ENCODE results near the gene ZFHX3.

The ZFHX3 gene

DNA sequence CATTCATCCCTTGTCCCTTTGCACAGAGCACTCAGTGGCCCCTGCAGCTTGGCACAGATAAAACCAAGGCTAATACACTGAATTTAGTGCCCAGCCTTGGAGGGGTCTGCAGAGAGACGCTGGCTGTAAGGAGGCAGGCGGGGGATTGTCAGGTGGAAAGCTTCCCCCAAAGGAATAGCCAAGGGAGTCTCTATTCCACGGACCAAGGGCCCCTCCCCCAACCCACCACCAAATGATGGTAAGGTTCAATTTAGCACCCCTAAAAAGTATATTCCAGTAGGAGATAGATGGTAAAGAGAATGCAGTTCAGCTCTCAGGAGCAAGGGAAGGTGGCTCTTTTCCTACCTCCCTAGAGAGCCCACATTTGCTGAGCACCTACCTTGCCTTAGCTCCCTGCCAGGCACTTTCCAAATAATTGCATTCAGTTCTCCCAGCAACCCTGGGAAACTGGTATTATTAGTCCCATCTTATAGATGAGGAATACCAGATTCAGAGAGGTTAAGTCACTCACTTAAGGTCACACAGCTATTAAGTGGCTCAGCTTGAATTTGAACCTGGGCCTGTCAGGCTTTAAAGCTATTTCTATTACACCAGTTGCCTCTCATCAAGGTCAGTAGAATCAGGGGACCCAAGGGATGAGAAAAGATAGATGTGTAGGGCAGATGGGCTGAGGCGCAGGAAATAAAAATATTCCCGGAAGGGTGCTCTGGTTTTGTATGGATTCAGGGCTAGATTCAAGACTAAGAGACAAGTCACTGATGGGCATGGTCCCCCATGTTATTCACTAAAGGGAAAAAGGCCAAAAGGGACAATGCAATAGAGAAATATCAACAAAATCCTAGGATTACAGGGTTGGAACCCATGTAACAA, 20.0 kb upstream of the ZFHX3 start:
- DNase-seq, result no peak

- DNase-seq, result no peak
These were observed 19.2 kb upstream of the ZFHX3 start for GRCh38 chr16:73066927-73067670.

DNA sequence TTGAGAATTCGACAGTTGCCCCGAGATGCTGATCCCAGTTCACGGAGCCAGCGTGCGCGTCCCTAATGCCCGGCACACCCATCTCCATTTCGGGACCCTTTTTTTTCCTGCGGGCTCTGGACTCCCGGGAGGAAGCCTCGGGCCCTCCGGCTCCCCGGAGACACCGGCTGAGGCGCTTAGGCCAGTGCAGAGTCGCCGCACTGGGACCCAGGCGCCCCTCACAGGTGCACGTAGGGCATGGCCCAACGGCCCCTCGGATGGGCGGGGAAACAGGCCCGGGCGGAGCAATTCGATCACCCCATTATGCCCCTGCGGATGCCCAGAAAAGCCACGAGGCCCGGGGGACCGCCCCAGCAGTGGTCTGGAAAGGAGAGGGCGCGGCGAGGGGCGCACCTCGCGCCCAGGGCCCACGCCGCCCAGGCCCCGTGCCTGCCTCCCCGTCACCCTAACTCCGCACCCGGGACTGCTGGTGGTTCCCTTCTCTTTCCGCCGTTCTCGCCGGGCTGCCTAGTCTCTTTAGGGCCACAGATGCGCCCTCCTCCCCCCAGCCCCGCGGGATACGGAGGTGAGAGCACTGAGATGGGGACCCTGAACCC, 18.5 kb upstream of the ZFHX3 start:
- DNase-seq, result no peak

GRCh38 chr16:73065632-73066330, 17.9 kb upstream of the ZFHX3 start:
- no peak for DNase-seq

DNA sequence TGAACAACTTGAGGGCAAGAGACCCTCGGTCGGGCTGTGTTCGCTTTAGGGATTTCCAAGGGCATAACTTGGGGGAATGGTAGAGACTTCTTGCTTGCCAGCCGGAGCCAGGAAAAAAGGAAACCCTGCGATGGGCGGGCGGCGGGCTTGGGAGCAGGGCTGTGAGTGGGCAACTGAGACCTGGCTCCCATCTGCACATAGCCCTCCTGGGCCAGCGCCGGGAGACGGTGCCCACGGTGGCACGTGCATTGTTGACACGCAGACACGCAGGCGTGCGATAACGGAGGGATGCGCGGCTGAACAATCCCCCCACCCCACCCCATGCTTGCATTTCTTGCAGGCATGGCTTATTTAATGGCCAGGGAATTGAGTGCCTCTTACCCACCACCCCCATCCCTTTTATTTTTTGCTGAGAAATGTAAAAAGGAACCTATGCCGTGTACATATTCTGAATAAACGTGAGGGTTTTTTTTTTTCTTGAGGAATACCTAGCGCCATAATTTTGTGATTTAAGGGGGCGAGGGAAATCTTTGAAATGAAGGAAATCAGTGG, 17.1 kb upstream of the ZFHX3 start:
- DNase-seq, result no peak

GRCh38 chr16:73064212-73064993, 16.5 kb upstream of the ZFHX3 start:
- no peak for DNase-seq

GRCh38 chr16:73063854-73064211, 15.9 kb upstream of the ZFHX3 start:
- DNase-seq, result no peak

- no peak for DNase-seq
These were observed 15.1 kb upstream of the ZFHX3 start for GRCh38 chr16:73062743-73063733.

- no peak for DNase-seq
These were observed 14.2 kb upstream of the ZFHX3 start for GRCh38 chr16:73062001-73062616.

- no peak for DNase-seq
These were observed 13.1 kb upstream of the ZFHX3 start for GRCh38 chr16:73060892-73061490.

GRCh38 chr16:73059779-73060615, 12.1 kb upstream of the ZFHX3 start:
- no peak for DNase-seq

- no peak for DNase-seq
These were observed 10.9 kb upstream of the ZFHX3 start for GRCh38 chr16:73058616-73059409.

GRCh38 chr16:73058221-73058615, 10.3 kb upstream of the ZFHX3 start:
- DNase-seq, result no peak

GRCh38 chr16:73057291-73058210, 9.6 kb upstream of the ZFHX3 start:
- no peak for DNase-seq

DNA sequence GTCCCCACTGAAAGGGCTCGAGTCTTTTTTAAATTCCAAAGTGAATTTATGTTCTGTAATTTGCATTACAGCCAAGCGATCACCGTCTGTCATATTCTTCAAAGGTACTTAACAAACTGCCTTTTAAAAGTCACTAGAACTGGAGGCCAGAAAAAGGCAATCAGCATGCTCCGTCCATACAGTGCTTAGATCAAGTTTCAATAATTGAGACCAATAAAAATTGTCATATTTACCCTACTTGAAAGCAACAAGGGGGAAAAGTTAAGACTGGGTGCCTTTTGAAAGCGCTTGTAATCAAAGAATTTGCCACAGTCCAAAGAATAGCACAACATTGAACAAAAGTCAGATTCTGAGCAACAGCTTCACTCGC, 9.0 kb upstream of the ZFHX3 start:
- DNase-seq, result no peak

DNA sequence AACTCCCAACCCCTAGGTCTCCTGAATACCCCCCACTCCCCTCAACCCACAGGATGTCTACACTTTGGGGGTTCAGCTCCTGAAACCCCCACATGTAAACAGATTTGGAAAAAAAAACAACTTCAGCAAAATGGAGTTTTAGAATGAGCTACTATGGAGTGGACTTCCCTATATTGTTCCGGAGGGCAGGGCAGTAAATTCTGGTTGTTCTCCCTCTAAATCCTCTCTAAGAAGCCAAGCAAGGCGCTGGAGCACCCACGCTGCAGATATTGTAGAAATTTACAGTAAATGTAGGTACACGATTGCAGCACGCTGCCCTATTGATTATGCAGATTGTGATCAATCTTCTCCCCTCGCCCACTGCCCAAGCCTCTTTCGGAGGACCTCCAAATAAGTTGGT, 8.5 kb upstream of the ZFHX3 start:
- no peak for DNase-seq

Measured in effector CD8-positive, alpha-beta T cell (primary cell).